Neural cell (in vitro differentiated cells): ENCODE results near the gene ZNF283.
"Not testable (repeated sequence)": the region's sequence is repeated elsewhere in the genome, so short reads cannot be mapped to it uniquely, and the experiment has no call there.

ENCODE experiments used
- EP300 ChIP-seq: fragments of 450-650 bp; conservative IDR thresholded peaks from 2 replicates; pipeline ENCODE4 v1.6.1; 2014; ENCODE audit warnings: antibody characterized with exemption, mild to moderate bottlenecking, moderate library complexity; ENCODE audit not compliant: poor library complexity, severe bottlenecking
- EZH2 ChIP-seq: fragments of 200-600, 300-800 bp; shearing (Covaris generic), sonication (generic); IDR thresholded peaks from 2 replicates; pipeline ENCODE4 v1.6.1; 2014; ENCODE audit warnings: antibody characterized with exemption, low read length, borderline replicate concordance, mild to moderate bottlenecking; ENCODE audit not compliant: insufficient read depth, poor library complexity, severe bottlenecking
- MXI1 ChIP-seq: fragments of 450-650 bp; conservative IDR thresholded peaks from 2 replicates; pipeline ENCODE4 v1.6.1; 2014; ENCODE audit warnings: antibody characterized with exemption, mild to moderate bottlenecking; ENCODE audit not compliant: poor library complexity, severe bottlenecking
- POLR2AphosphoS5 ChIP-seq: IDR thresholded peaks from 2 replicates; pipeline ENCODE4 v1.6.1; 2012
- RAD21 ChIP-seq: fragments of 450-650 bp; conservative IDR thresholded peaks from 2 replicates; pipeline ENCODE4 v1.6.1; 2014; ENCODE audit warnings: antibody characterized with exemption, mild to moderate bottlenecking, moderate library complexity
- SMC3 ChIP-seq: fragments of 450-650 bp; conservative IDR thresholded peaks from 2 replicates; pipeline ENCODE4 v1.6.1; 2014; ENCODE audit warnings: antibody characterized with exemption, mild to moderate bottlenecking, moderate library complexity; ENCODE audit not compliant: poor library complexity
- TAF1 ChIP-seq: IDR thresholded peaks from 2 replicates; pipeline ENCODE4 v1.6.1; 2012; ENCODE audit warnings: low read depth
- TF ChIP-seq, protein P1 (sequence below): fragments of 450-650 bp; IDR thresholded peaks from 2 replicates; pipeline ENCODE4 v1.5.1; 2014; ENCODE audit warnings: antibody characterized with exemption, mild to moderate bottlenecking, moderate library complexity; ENCODE audit not compliant: poor library complexity, severe bottlenecking
- TF ChIP-seq, protein P2 (sequence below): IDR thresholded peaks from 2 replicates; pipeline ENCODE4 v1.6.1; 2012; ENCODE audit warnings: borderline replicate concordance

GRCh38 chr19:43824572-43824971 lies 2.5 kb upstream of the ZNF283 start:
- not testable (repeated sequence) for TF ChIP-seq TAF1, EZH2, POLR2AphosphoS5, MXI1, EP300, RAD21, SMC3
- TF ChIP-seq, protein P1, sequence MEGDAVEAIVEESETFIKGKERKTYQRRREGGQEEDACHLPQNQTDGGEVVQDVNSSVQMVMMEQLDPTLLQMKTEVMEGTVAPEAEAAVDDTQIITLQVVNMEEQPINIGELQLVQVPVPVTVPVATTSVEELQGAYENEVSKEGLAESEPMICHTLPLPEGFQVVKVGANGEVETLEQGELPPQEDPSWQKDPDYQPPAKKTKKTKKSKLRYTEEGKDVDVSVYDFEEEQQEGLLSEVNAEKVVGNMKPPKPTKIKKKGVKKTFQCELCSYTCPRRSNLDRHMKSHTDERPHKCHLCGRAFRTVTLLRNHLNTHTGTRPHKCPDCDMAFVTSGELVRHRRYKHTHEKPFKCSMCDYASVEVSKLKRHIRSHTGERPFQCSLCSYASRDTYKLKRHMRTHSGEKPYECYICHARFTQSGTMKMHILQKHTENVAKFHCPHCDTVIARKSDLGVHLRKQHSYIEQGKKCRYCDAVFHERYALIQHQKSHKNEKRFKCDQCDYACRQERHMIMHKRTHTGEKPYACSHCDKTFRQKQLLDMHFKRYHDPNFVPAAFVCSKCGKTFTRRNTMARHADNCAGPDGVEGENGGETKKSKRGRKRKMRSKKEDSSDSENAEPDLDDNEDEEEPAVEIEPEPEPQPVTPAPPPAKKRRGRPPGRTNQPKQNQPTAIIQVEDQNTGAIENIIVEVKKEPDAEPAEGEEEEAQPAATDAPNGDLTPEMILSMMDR, result not testable (repeated sequence)
- TF ChIP-seq, protein P2, sequence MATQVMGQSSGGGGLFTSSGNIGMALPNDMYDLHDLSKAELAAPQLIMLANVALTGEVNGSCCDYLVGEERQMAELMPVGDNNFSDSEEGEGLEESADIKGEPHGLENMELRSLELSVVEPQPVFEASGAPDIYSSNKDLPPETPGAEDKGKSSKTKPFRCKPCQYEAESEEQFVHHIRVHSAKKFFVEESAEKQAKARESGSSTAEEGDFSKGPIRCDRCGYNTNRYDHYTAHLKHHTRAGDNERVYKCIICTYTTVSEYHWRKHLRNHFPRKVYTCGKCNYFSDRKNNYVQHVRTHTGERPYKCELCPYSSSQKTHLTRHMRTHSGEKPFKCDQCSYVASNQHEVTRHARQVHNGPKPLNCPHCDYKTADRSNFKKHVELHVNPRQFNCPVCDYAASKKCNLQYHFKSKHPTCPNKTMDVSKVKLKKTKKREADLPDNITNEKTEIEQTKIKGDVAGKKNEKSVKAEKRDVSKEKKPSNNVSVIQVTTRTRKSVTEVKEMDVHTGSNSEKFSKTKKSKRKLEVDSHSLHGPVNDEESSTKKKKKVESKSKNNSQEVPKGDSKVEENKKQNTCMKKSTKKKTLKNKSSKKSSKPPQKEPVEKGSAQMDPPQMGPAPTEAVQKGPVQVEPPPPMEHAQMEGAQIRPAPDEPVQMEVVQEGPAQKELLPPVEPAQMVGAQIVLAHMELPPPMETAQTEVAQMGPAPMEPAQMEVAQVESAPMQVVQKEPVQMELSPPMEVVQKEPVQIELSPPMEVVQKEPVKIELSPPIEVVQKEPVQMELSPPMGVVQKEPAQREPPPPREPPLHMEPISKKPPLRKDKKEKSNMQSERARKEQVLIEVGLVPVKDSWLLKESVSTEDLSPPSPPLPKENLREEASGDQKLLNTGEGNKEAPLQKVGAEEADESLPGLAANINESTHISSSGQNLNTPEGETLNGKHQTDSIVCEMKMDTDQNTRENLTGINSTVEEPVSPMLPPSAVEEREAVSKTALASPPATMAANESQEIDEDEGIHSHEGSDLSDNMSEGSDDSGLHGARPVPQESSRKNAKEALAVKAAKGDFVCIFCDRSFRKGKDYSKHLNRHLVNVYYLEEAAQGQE, result not testable (repeated sequence)
